GM12874 (cell line): ENCODE data around the gene SLC6A9.

ENCODE experiments used
- TF ChIP-seq, protein P1 (sequence below): IDR thresholded peaks from 2 replicates; pipeline ENCODE4 v1.5.1; 2011; ENCODE audit warnings: low read depth, mild to moderate bottlenecking, control low read depth, low read length, moderate library complexity; ENCODE audit not compliant: insufficient read depth

The SLC6A9 gene

DNA sequence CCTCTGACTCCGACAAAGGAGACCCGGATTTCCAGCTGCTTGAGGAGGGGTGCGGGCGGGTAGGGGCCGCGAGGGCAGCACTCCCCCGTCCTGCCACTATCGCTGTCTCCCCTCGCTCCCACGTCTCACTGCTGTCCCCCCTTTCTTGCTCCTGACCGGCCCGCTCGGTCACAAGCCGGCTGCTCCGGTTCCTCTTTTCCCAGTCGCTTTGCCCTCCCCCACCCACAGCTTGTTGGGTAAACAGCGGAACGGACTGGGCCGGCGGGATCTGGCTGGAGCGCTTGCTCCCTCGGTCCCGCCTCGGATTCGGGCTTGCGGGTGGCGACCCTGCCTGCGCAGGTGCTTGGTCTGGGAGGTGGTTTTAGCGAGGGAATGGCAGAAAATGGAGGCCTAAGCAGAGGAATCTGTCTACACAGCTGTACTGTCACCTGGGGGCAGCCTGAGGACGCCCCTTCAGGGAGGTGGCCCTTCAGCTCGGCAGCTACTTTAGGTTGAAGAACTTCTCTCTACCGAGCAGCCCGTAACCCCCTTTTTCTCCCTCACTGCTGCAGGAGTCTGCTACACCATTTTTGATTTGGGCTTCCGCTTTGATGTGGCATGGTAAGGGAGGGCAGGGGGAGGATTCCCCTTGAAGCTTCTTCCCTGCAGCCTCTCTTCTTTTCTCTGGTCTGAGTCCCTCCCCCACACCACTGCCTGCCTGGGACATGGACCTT lies 55.9 kb downstream of the SLC6A9 start:
- TF ChIP-seq, protein P1, sequence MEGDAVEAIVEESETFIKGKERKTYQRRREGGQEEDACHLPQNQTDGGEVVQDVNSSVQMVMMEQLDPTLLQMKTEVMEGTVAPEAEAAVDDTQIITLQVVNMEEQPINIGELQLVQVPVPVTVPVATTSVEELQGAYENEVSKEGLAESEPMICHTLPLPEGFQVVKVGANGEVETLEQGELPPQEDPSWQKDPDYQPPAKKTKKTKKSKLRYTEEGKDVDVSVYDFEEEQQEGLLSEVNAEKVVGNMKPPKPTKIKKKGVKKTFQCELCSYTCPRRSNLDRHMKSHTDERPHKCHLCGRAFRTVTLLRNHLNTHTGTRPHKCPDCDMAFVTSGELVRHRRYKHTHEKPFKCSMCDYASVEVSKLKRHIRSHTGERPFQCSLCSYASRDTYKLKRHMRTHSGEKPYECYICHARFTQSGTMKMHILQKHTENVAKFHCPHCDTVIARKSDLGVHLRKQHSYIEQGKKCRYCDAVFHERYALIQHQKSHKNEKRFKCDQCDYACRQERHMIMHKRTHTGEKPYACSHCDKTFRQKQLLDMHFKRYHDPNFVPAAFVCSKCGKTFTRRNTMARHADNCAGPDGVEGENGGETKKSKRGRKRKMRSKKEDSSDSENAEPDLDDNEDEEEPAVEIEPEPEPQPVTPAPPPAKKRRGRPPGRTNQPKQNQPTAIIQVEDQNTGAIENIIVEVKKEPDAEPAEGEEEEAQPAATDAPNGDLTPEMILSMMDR = no peak

GRCh38 chr1:43974443-43975248 lies 56.6 kb downstream of the SLC6A9 start, which contains the start of gene ATP6V0B:
TSS of gene ATP6V0B (plus strand) at chr1:43974960. CDS start at chr1:43975041, 81 bp downstream.
- TF ChIP-seq, protein P1 = no peak

- TF ChIP-seq, protein P1 = no peak
These were observed 57.2 kb downstream of the SLC6A9 start for GRCh38 chr1:43973981-43974442.

DNA sequence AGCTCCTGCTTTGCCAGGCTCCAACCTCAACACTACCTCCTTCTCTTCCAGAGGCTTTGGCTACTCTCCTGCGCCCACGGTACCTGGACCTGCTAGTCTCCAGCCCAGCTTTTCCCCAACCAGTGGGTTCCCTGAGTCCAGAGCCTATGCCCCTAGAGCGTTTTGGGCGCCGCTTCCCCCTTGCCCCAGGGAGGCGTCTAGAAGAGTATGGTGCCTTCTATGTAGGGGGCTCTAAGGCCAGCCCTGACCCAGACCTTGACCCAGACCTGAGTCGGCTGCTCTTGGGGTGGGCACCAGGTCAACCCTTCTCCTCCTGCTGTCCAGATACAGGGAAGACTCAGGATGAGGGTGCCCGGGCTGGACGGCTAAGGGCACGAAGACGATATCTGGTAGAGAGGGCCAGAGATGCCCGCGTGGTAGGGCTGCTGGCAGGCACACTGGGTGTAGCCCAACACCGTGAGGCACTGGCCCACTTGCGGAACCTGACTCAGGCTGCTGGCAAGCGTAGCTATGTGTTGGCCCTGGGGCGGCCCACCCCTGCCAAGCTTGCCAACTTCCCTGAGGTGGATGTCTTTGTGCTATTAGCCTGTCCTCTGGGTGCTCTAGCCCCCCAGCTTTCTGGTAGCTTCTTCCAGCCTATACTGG lies 59.8 kb downstream of the SLC6A9 start:
- TF ChIP-seq, protein P1 = no peak

GRCh38 chr1:43970911-43971310 lies 60.4 kb downstream of the SLC6A9 start:
- TF ChIP-seq, protein P1 = no peak

- TF ChIP-seq, protein P1 = no peak
These were observed 60.8 kb downstream of the SLC6A9 start for GRCh38 chr1:43970502-43970901.

DNA sequence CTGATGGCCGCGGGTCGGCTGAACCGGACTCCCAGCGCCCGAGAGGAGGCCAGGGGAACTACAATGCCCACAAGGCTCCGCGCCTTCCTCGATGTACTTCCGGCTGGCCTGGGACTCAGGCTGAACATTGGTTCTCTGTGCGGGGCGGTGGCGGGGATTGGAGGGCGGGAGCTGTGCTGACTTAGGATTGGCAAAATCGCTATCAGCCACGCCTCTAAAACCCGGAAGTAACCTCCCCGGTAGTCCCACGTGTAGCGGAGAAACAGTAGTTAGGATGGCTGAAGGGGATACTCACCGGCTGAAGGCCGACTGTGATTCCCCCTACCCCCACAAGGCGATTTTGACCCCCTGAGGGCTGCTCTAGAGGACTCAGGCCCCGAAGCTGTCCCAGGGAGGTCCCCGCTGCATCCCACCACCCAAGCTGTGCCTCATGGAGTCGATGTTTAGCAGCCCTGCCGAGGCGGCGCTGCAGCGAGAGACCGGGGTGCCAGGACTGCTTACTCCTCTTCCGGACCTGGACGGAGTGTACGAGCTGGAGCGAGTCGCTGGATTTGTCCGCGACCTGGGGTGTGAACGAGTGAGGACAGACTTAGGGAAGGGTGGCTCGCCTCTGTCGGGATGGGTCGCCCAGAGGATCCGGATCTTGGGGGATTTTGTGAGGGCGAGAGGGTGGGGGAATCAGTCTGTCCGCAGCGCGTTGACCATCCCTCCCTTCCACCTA lies 61.4 kb downstream of the SLC6A9 start, which contains the start of gene DPH2:
Gene DPH2 (plus strand): TSS at position 265 of the 721 bp plus-strand sequence. CDS start 166 bp downstream, at position 431.
- TF ChIP-seq, protein P1 = no peak
